Measurements from ENCODE around the gene RPGR.

GRCh38 chrX:38236901-38237615, 90.3 kb downstream of the RPGR start:
- TF ChIP-seq CTCF (IDR thresholded peaks at IDR 0.05; ENCODE audit: poor library complexity, severe bottlenecking) (no peak), EZH2 (IDR thresholded peaks at IDR 0.05; ENCODE audit: borderline replicate concordance, insufficient read depth, low read length, poor library complexity, severe bottlenecking) (no peak)

Measured in neural cell (in vitro differentiated cells).